ENCODE data around the gene DPH7.

DNA sequence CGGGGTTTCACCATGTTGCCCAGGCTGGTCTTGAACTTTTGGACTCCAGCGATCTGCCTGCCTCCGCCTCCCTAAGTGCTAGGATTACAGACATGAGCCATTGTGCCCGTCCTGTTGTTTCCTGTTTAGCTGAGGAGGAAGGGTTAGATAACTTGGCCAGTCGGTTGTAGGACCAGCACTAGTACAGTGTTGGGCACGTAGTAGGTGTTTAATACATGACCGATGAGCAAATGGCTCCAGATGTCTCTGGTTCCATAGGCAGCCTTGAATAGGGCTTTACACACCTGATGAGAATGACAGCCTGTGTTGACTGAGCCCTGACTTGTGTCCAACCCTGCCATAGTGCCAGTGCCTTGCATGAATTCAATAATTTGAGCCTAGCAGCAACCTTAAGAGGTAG, 41.9 kb upstream of the DPH7 start:
- no peak for TF ChIP-seq EZH2 (IDR thresholded peaks at IDR 0.05; ENCODE audit: insufficient read depth, poor library complexity, severe bottlenecking)
- TF ChIP-seq EZH2phosphoT487 (IDR thresholded peaks at IDR 0.05; ENCODE audit: insufficient read depth, low read depth): no peak
